CD4-positive, alpha-beta T cell (primary cell): Measurements from ENCODE around the gene WNT5B. TPM values are rescaled to one million over a fixed set of nuclear protein-coding genes. Genes with fewer than 3 reads are reported as not detected.

Source experiments
- ATAC-seq: fragments of 200-7000 bp; cut with Tn5 transposase; one replicate; pipeline ENCODE4 v1.10.0; 2022; ENCODE audit warnings: mild to moderate bottlenecking; ENCODE audit not compliant: poor library complexity
- CTCF ChIA-PET: fragments of 350-600 bp; sonication (Branson Sonifier 250); formaldehyde crosslinking; loops from one replicate; lab custom pipeline; 2021; ENCODE audit warnings: antibody characterized with exemption, inconsistent platforms; lab: Charles Lee
- POLR2A ChIA-PET: fragments of 350-600 bp; sonication (Branson Sonifier 250); formaldehyde crosslinking; loops from one replicate; lab custom pipeline; 2021; ENCODE audit warnings: antibody characterized with exemption, inconsistent platforms; lab: Charles Lee
- DNase-seq, 14 experiments: peaks; one replicate each; pipeline ENCODE4 v3.0.0-alpha.2; 2013 to 2020; ENCODE audit warnings: mixed read lengths in 2 of 14
- H3K27ac ChIP-seq, 2 donors: one replicate each; pipeline versions ENCODE4 v1.5.1 to v1.7.0; 2013; ENCODE audit warnings: low read length in 2 of 2, low read depth in 1 of 2, mild to moderate bottlenecking in 1 of 2
- H3K27me3 ChIP-seq, 2 experiments: 1 replicate in 1 of 2; 2 replicates in 1 of 2; pipeline versions ENCODE4 v1.6.1 to v1.7.0; 2013; ENCODE audit warnings: low read length in 2 of 2, control low read depth in 1 of 2, mild to moderate bottlenecking in 1 of 2, moderate library complexity in 1 of 2; ENCODE audit not compliant: insufficient read depth in 2 of 2, control insufficient read depth in 1 of 2
- H3K36me3 ChIP-seq: one replicate; pipeline ENCODE4 v1.6.1; 2013; ENCODE audit warnings: low read length, control low read depth; ENCODE audit not compliant: insufficient read depth
- H3K4me1 ChIP-seq: one replicate; pipeline ENCODE4 v1.6.1; 2013; ENCODE audit warnings: low read length, control low read depth; ENCODE audit not compliant: insufficient read depth
- H3K4me3 ChIP-seq: one replicate; pipeline ENCODE4 v1.5.1; 2013; ENCODE audit warnings: mild to moderate bottlenecking, low read length, moderate library complexity
- H3K9me3 ChIP-seq, 2 experiments: 1 replicate in 1 of 2; 2 replicates in 1 of 2; pipeline versions ENCODE4 v1.6.1 to v1.7.0; 2013; ENCODE audit warnings: low read length in 2 of 2, mild to moderate bottlenecking in 2 of 2, control low read depth in 1 of 2, moderate library complexity in 1 of 2; ENCODE audit not compliant: control insufficient read depth in 1 of 2, insufficient read depth in 1 of 2
- H3K27ac Mint-ChIP-seq: one replicate; pipeline ENCODE4 v1.8.0; 2020; ENCODE audit warnings: mixed read lengths
- H3K27me3 Mint-ChIP-seq: one replicate; pipeline ENCODE4 v1.8.0; 2021; ENCODE audit warnings: mixed read lengths
- H3K36me3 Mint-ChIP-seq: one replicate; pipeline ENCODE4 v1.8.0; 2021; ENCODE audit warnings: low read depth, mixed read lengths
- H3K4me1 Mint-ChIP-seq: one replicate; pipeline ENCODE4 v1.8.0; 2021; ENCODE audit warnings: low read depth, mixed read lengths
- H3K4me3 Mint-ChIP-seq: one replicate; pipeline ENCODE4 v1.8.0; 2020; ENCODE audit warnings: mild to moderate bottlenecking, mixed read lengths
- H3K9me3 Mint-ChIP-seq: one replicate; pipeline ENCODE4 v1.8.0; 2020; ENCODE audit warnings: mixed read lengths
- CTCF ChIP-seq: fragments of 200-600 bp; IDR thresholded peaks from one replicate; pipeline ENCODE4 v1.8.0; 2022; ENCODE audit warnings: antibody characterized with exemption, mild to moderate bottlenecking
- intact Hi-C, 2 experiments: fragments of 100-400 bp; cut with DNase I in 1 of 2; cut with micrococcal nuclease in 1 of 2; formaldehyde crosslinking; loops; one replicate each; pipeline versions ENCODE4 v1.15.1 to v1.9.0; 2023 to 2025; cut with DNase I, micrococcal nuclease
- total RNA-seq, 174 experiments: library from RNA in 2 of 174; stranded (reverse) in 2 of 174; gene quantifications; one replicate each; pipeline ENCODE4 v1.2.3 and lab custom pipeline; 2021 to 2026

WNT5B gene
- total RNA-seq, 2 experiments from 2014 or later, result not detected

- Mint-ChIP-seq H3K4me1 (peaks cover 26% of the 10 kb centered on the region), H3K9me3 (no peaks in the 10 kb centered on the region), H3K4me3 (peak overlapping the region; percentile 78), H3K27ac (no peak overlapping the region), H3K36me3 (no peaks in the 10 kb centered on the region), H3K27me3 (peaks cover 72% of the 10 kb centered on the region)
- Histone ChIP-seq H3K4me3 (peak overlapping the region; percentile 33), H3K27me3 (peaks cover 47 to 63% of the 10 kb centered on the region in 2 experiments), H3K27ac (no peak overlapping the region), H3K36me3 (no peaks in the 10 kb centered on the region), H3K4me1 (peaks cover 22% of the 10 kb centered on the region), H3K9me3 (peaks cover 0 to 8% of the 10 kb centered on the region in 2 experiments)
- TF ChIP-seq CTCF, result no peak
- no peak for ATAC-seq
- CTCF ChIA-PET, result no interaction called here
- DNase-seq, result peak in 2 of 14 experiments; percentile 21 to 36
- POLR2A ChIA-PET, result interaction anchor here (0.7 to 1.3 kb wide), 2 partner anchors 28 to 352 kb away, joined by 3 to 5 read pairs; no protein-coding TSS in a partner anchor
- intact Hi-C loops, result loop anchor here (5.0 to 10.0 kb wide), 2 partner anchors 953 to 955 kb away; no protein-coding TSS in a partner anchor
Measured at GRCh38 chr12:1629338-1630132, 504 bp downstream of the WNT5B start.

GRCh38 chr12:1630133-1630826 lies 1.2 kb downstream of the WNT5B start:
- H3K4me3 ChIP-seq, result peak overlapping the region; percentile 35
- peaks cover 27% of the 10 kb centered on the region for H3K4me1 ChIP-seq
- POLR2A ChIA-PET, result interaction anchor here (0.6 to 1.4 kb wide), 4 partner anchors 29 to 160 kb away, joined by 3 to 5 read pairs (median 3); no protein-coding TSS in a partner anchor
- Mint-ChIP-seq H3K27ac (no peak overlapping the region), H3K4me1 (peaks cover 29% of the 10 kb centered on the region), H3K27me3 (peaks cover 73% of the 10 kb centered on the region), H3K9me3 (no peaks in the 10 kb centered on the region), H3K4me3 (peak overlapping the region; percentile 49), H3K36me3 (no peaks in the 10 kb centered on the region)
- H3K27me3 ChIP-seq, result peaks cover 47 to 64% of the 10 kb centered on the region in 2 experiments
- no peaks in the 10 kb centered on the region for H3K36me3 ChIP-seq
- ATAC-seq (peak; percentile 60), DNase-seq (peak in 8 of 14 experiments; percentile 9 to 51 (median 22))
- CTCF ChIA-PET, result no interaction called here
- peaks cover 0 to 8% of the 10 kb centered on the region in 2 experiments for H3K9me3 ChIP-seq
- intact Hi-C loops, result loop anchor here (5.0 to 10.0 kb wide), 2 partner anchors 952 to 955 kb away; no protein-coding TSS in a partner anchor
- H3K27ac ChIP-seq, result no peak overlapping the region
- no peak for TF ChIP-seq CTCF

- H3K27me3 ChIP-seq, result peaks cover 47 to 64% of the 10 kb centered on the region in 2 experiments
- CTCF ChIA-PET, result no interaction called here
- Mint-ChIP-seq H3K9me3 (no peaks in the 10 kb centered on the region), H3K4me1 (peaks cover 29% of the 10 kb centered on the region), H3K4me3 (peak overlapping the region; percentile 72), H3K36me3 (no peaks in the 10 kb centered on the region), H3K27ac (no peak overlapping the region), H3K27me3 (peaks cover 77% of the 10 kb centered on the region)
- no peak overlapping the region for H3K27ac ChIP-seq
- H3K4me1 ChIP-seq, result peaks cover 27% of the 10 kb centered on the region
- H3K9me3 ChIP-seq, result peaks cover 0 to 8% of the 10 kb centered on the region in 2 experiments
- H3K4me3 ChIP-seq, result peak overlapping the region; percentile 35
- no peak for DNase-seq
- H3K36me3 ChIP-seq, result no peaks in the 10 kb centered on the region
- POLR2A ChIA-PET, result interaction anchor here (0.6 to 1.4 kb wide), 3 partner anchors 29 to 160 kb away, joined by 3 read pairs; no protein-coding TSS in a partner anchor
- TF ChIP-seq CTCF, result no peak
- ATAC-seq, result no peak
- intact Hi-C loops, result loop anchor here (5.0 to 10.0 kb wide), 2 partner anchors 951 to 954 kb away; no protein-coding TSS in a partner anchor
Measured at GRCh38 chr12:1630827-1631591, 2.0 kb downstream of the WNT5B start.
